Brain microvascular endothelial cell (primary cell): ENCODE measurements around the gene MAP1S.

ENCODE experiments used
- DNase-seq: peaks from one replicate; pipeline ENCODE4 v3.0.0-alpha.2; 2020
- H3K27ac ChIP-seq: fragments of 250-450 bp; sonication (Bioruptor Pico); 2 replicates; pipeline ENCODE4 v1.5.1; 2020; ENCODE audit warnings: mild to moderate bottlenecking, moderate library complexity
- H3K27me3 ChIP-seq: fragments of 250-450 bp; sonication (Bioruptor Pico); replicated peaks from 2 replicates; pipeline ENCODE4 v1.5.1; 2020; ENCODE audit warnings: mild to moderate bottlenecking
- H3K36me3 ChIP-seq: fragments of 250-450 bp; sonication (Bioruptor Pico); replicated peaks from 2 replicates; pipeline ENCODE4 v1.5.1; 2020; ENCODE audit warnings: mild to moderate bottlenecking
- H3K4me3 ChIP-seq: 2 replicates; pipeline ENCODE4 v1.5.1; 2011; ENCODE audit warnings: low read depth, mild to moderate bottlenecking, control low read depth, low read length, moderate library complexity
- in situ Hi-C: cut with HindIII; loops from 2 replicates; pipeline ENCODE4 v1.10.0; 2017; ENCODE audit warnings: low sequenced_read_pairs, low pct_ligation_motif_present
- TF ChIP-seq, protein P1 (sequence below): IDR thresholded peaks from 2 replicates; pipeline ENCODE4 v1.5.1; 2011; ENCODE audit warnings: low read depth, mild to moderate bottlenecking, moderate library complexity, low read length, control low read depth, inconsistent platforms; ENCODE audit errors: missing control alignments

MAP1S gene

DNA sequence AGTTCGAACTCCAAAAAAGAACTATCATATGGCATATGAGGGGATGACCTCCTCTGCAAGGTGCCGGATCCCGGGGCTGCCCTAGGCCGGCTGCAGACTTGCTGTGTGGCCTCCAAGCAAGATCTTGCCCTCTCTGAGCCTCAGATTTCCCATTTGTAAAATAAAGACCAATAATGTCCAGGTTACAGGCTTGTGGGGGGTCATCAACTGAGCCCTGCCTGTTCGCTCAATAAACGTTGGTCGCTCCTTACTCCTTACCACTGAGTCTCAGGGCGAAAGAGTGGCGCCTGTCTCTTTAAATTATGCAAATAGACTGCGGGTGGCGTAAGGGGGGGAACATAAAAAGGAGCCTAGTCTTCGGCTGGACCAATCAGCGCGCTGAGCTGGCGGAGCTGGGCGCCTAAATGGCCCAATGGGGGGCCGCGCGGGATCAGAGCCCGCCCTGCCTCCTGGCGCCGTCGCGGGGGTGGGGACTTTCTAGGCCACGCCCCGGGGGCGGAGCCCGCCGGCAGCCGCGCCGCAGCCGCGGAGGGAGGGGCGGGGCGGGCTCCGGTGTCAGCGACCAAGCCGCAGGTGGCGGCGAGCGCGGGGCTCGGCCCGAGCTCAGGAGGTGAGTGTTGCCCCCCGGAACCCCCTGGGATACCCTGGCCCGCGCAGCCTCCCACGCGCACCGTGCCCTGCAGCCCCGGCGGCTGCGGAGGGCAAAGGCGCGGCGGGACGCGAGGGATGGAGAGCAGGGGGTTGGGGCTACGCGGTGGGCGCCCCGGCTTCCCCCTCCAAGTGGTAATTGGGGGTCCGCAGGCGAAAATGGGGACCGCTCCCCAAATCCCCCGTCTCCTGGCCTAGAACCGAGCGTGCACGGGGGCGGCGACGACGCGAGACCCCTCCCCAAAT lies 28.2 kb downstream of the MAP1S start:
- Histone ChIP-seq H3K27me3 (no peaks in the 10 kb centered on the region), H3K4me3 (peak overlapping the region; percentile 40), H3K36me3 (no peaks in the 10 kb centered on the region), H3K27ac (no peak overlapping the region)
- in situ Hi-C loops: no loop called here
- peak; percentile 90 for DNase-seq
- TF ChIP-seq, protein P1, sequence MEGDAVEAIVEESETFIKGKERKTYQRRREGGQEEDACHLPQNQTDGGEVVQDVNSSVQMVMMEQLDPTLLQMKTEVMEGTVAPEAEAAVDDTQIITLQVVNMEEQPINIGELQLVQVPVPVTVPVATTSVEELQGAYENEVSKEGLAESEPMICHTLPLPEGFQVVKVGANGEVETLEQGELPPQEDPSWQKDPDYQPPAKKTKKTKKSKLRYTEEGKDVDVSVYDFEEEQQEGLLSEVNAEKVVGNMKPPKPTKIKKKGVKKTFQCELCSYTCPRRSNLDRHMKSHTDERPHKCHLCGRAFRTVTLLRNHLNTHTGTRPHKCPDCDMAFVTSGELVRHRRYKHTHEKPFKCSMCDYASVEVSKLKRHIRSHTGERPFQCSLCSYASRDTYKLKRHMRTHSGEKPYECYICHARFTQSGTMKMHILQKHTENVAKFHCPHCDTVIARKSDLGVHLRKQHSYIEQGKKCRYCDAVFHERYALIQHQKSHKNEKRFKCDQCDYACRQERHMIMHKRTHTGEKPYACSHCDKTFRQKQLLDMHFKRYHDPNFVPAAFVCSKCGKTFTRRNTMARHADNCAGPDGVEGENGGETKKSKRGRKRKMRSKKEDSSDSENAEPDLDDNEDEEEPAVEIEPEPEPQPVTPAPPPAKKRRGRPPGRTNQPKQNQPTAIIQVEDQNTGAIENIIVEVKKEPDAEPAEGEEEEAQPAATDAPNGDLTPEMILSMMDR: no peak

DNA sequence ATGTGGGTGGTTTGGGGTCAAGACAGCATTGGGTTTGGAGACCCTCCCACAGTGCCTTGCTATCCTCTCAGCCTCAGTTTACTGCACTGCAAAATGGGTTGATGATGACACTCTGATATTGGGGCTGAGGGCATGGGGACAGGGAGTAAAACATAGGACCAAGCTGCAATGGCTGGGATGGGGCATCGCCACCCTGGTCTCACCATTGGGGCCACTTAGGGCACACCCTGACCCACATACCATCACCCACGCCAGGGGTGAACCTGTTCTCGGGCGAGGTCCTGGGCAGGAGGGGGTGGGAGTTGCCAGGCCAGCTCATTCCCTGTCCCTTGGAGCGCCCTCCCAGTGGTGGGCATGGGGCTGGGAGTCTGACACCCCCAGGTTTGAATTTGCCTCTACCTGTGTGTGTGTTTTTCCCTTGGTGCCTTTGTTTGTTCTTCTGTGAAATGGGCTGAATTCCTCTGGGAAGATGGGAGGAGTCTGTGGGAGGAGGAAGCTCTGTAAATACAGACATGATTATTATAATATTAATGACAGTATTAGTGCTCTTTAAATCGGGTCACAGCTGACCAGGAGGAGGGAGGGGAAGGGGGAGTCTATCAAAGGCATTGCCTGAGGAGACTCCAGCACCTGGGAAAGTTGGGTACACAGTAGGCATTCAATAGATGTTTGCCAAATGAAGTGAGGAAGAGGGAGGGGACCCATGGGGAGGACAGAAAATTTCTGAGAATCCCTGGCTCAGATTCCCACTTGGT lies 29.8 kb downstream of the MAP1S start:
- H3K4me3 ChIP-seq: no peak overlapping the region
- in situ Hi-C loops: no loop called here

DNA sequence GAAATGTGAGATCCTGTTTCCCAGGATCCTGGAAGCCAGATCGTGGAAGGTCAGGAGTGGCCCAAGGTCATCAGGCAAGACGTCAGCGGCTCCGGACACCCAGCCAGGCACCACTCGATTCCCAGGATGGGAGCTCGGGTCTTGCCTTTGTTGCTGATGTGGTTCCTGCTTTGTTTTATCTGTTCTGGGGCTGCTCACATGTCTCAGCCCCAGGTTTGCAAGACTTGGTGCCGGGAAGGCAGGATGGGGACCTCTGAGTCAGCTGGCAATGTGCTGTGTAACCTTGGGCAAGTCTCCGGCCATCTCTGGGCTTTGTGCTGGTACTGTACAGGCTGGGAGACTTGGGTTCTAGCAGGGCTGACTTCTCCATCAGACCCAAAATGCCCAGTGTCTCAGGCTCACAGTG lies 30.6 kb downstream of the MAP1S start:
- DNase-seq: no peak
- H3K36me3 ChIP-seq: no peaks in the 10 kb centered on the region
- H3K4me3 ChIP-seq: no peak overlapping the region
- no peak overlapping the region for H3K27ac ChIP-seq
- TF ChIP-seq, protein P1: no peak
- in situ Hi-C loops: no loop called here
- H3K27me3 ChIP-seq: no peaks in the 10 kb centered on the region

More for the DNA sequence above, 29.8 kb downstream of the MAP1S start:
- DNase-seq: no peak
- TF ChIP-seq, protein P1: no peak
- H3K27ac ChIP-seq: no peak overlapping the region
- H3K27me3 ChIP-seq: no peaks in the 10 kb centered on the region
- H3K36me3 ChIP-seq: no peaks in the 10 kb centered on the region

- H3K27me3 ChIP-seq: no peaks in the 10 kb centered on the region
- DNase-seq: no peak
- H3K4me3 ChIP-seq: no peak within 1 kb of the TSS
- no peak within 1 kb of the TSS for H3K27ac ChIP-seq
- H3K36me3 ChIP-seq: no peaks in the 10 kb centered on the region
- TF ChIP-seq, protein P1: no peak
- in situ Hi-C loops: no loop called here
Measured at GRCh38 chr19:17751103-17751911, 32.0 kb downstream of the MAP1S start, which contains the start of gene FCHO1. Gene FCHO1, plus strand, starts transcription at chr19:17751477. Its CDS starts 3,688 bp downstream, at chr19:17755165.

- DNase-seq: no peak
- TF ChIP-seq, protein P1: no peak
- Histone ChIP-seq H3K27ac (no peak overlapping the region), H3K4me3 (no peak overlapping the region), H3K36me3 (no peaks in the 10 kb centered on the region), H3K27me3 (no peaks in the 10 kb centered on the region)
- in situ Hi-C loops: no loop called here
Measured at GRCh38 chr19:17751912-17752273, 32.6 kb downstream of the MAP1S start.
